IPS DF 4.7 (cell line): ENCODE data around the gene NFASC.

Experiments used
- DNase-seq: peaks from one replicate; pipeline ENCODE4 v3.0.0-alpha.2; 2013; ENCODE audit warnings: low spot score; ENCODE audit errors: extremely low read depth

Gene NFASC

DNA sequence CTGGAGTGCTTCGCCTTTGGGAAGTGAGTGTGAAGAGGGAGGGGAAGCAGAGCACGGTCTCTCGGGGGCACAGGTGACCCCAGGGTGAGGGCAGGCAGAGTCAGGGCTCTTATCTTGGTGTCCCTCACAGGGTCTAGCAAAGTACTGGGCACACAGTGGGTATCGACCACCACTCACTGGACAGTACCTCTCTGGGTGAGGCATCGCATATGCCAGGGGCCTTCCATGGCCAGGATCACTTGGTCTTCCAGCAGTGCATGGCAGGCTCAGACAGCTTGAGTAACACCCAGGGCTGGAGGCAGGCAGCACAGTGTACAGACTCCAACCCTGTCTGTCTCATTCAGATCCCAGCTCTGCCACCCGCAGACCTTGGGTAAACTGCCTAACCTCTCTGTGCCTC, 189.0 kb downstream of the NFASC start:
- no peak for DNase-seq

DNA sequence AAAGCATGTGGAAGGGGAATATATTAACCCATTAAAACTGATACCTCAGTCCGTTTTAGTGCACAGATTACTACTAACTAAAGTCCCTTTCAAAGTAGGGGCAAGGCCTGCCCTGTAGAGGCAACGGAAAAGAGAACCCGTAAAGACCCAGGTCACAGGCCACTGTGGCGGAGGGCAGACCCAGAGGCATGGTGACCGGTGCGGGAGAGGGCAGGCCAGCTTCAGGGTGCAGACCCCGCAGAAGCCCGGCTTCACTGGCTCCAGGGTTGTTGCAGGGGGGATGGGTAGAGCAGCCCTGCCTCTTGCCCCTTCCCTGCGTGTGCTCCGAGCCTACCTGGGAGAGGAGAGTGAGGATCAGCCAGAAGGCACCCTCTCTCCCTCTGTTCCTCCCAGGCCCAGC, 190.1 kb downstream of the NFASC start:
- DNase-seq, result no peak

DNA sequence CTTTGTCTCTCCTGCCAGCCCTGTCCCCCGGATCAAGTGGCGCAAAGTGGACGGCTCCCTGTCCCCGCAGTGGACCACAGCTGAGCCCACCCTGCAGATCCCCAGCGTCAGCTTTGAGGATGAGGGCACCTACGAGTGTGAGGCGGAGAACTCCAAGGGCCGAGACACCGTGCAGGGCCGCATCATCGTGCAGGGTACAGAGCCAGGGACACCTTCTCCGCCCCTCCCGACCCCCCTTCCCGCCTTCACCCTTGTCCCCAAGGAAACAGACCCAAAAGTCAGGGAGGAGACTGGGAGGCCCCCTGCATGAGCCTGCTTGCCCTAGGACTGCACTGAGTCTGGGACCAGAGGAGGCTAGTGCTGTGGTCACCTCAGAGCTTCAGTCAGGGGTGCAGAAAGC, 190.6 kb downstream of the NFASC start:
- DNase-seq, result no peak

DNA sequence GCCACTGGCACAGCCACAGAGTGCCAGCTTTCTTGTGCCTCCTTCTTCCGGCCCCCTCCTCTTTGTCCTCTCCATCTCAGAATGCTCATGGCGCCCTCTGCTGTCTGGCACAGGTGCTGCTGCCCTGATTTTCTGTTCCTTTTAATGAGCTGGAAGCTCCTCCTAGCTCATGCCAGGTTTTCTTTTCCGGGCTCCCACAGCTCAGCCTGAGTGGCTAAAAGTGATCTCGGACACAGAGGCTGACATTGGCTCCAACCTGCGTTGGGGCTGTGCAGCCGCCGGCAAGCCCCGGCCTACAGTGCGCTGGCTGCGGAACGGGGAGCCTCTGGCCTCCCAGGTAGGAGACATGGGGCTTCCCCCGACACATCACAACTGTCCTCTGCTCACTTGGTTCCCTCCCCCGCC, 191.0 kb downstream of the NFASC start:
- DNase-seq, result peak; percentile 82

DNA sequence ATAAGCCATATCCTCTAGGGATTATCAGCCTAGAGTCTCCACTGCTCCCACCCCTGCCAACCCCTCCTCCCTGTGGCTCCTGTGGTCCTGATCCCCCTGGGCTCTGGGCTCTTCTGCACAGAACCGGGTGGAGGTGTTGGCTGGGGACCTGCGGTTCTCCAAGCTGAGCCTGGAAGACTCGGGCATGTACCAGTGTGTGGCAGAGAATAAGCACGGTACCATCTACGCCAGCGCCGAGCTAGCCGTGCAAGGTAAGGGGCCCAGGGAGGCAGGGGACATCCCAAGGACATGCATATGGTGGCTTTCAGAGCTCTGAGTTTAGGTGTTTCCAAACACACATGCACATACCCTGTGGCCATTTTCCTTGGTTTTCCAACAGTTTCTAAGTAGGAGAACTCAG, 191.7 kb downstream of the NFASC start:
- DNase-seq, result no peak

DNA sequence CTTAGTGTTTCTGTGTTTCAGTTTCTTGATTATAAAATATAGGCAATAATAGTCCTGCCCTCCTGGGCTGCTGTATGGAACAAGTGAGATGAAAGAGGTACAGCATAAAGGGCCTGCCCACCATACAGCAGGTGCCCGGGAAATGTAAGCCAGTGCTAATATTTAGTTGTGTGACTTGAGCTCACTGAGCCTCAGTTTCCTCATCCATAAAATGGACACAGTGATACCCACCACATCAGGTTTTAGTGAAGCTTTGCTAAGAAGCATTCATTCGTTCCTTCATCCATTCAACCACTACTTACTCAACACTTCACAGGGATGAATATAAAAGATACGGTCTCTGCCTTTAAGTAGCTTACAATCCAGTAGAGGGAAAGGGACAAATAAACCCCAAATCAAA, 192.2 kb downstream of the NFASC start:
- DNase-seq, result no peak

DNA sequence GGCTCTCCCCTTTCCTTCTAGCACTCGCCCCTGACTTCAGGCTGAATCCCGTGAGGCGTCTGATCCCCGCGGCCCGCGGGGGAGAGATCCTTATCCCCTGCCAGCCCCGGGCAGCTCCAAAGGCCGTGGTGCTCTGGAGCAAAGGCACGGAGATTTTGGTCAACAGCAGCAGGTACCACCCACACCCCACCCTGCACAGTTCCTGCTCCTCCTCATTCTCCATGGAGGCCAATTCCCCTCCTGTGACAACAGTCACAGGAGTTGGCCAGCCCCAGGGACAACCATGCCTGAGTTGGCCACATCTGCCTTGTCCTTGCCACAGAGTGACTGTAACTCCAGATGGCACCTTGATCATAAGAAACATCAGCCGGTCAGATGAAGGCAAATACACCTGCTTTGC, 193.6 kb downstream of the NFASC start:
- DNase-seq, result no peak

DNA sequence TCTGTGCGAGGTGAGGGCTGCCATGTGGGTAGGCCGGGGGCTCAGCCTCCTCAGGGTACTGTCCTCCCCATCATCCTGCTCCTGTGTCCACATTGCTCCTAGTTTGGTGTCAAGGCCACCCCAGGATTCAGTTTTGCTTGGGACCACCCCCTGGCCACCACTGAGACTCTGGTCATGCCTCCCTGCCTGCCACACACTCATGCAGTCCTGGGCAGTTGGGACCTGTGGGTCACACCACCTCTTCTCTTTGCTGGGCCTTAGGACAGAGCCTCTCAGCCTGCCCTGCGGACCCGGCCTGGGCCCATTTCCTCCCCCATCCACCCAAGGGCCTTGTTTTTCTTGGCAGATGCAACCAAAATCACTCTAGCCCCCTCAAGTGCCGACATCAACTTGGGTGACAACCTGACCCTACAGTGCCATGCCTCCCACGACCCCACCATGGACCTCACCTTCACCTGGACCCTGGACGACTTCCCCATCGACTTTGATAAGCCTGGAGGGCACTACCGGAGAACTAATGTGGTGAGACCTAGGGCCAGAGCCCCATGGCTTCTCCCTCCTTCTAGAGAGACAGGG, 194.2 kb downstream of the NFASC start:
- no peak for DNase-seq

DNA sequence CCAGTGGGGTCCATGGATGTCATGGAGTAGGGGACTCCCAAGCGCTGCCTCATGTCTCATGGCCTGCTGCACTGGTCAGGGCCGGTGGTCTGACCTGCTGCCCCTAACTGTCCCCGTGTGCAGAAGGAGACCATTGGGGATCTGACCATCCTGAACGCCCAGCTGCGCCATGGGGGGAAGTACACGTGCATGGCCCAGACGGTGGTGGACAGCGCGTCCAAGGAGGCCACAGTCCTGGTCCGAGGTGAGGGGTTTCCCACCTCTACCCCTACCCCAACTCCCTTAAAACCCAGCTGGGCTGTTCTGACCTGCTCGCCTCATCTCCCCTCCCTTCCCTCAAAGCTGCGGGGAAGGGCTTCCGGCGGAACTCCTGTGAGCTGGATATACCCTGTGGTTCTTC, 195.0 kb downstream of the NFASC start:
- no peak for DNase-seq

DNA sequence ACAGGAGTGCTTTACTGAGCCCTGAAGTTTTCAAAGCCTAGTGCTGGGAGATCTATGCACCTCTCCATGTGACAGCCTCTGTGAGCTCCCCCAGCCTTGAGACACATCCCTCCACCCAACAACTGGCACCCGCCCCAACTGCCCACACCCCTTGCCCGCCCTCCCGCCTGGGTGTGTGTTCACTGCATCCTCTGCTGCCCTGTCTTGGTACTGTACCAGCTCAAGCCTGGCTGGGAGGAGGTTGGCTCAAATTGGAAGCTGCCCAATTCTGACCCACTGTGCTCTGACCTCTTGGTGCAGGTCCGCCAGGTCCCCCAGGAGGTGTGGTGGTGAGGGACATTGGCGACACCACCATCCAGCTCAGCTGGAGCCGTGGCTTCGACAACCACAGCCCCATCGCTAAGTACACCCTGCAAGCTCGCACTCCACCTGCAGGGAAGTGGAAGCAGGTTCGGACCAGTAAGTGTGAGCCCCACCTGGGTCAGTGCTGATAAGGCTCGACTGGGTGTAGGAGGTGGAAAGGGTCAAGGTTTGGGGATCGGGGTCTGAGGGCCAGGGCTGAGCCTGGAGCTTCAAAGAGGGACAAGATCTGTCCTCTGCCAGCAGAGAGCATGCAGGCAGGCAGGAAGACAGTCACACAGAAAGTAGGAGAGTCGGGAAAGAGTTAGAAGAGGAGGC, 195.6 kb downstream of the NFASC start:
- DNase-seq, result no peak

DNA sequence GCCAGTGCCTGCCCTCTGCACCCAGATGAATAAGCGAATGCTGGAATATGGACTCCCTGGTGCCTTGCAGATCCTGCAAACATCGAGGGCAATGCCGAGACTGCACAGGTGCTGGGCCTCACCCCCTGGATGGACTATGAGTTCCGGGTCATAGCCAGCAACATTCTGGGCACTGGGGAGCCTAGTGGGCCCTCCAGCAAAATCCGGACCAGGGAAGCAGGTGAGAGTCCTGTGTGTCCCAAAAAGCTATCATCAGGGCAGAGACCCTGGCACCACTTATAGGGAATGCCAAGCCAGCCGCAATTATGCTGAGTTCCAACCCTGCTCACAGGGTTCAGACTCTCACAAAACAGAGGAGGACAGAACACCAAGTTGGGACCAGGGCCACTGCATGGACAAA, 196.4 kb downstream of the NFASC start:
- no peak for DNase-seq

DNA sequence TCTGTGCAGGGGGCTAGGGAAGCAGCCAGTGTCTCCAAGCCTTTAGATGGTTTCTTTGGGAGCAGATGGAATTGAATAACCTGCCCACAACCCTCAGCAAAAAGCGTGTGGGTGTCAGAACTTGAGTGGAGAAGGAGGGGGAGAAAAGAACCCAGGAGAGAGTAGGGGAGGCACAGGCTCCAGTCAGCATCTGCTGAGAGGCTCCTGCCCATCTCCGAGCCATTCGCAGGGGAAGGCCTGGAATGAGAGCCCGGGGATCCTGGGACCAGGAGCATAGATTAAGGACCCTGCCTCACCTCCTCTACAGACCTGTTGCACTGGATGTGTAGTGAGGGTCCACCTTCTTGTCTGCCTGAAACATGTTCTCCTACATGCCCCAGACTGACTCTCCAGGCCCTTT, 197.3 kb downstream of the NFASC start:
- DNase-seq, result no peak

DNA sequence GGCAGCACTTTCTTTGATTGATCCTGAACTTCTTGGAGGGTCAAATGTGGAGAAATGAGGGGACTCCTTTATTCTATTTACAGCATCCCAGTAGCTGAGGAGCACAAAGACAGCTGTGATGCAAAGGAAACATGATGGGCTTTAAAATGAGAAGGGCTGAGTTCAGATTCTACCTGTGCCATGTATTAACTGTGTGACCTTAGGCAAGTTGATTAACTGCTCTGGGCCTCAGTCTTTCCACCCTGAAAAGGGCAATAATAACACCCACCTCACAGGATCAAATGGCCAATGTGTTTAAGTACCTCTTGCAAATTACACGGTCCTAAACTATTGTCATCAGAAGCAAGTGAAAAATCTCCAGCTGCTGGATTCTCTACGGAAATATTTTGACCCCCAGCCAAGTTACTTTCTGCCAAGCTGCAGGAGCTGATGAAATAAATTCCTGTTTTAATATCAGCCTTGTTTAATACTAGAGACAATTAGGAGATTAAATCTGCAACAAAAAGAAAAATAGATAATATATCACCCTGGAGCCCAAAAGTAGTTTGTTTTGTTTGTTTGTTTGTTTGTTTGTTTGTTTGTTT, 197.9 kb downstream of the NFASC start:
- DNase-seq, result no peak

DNA sequence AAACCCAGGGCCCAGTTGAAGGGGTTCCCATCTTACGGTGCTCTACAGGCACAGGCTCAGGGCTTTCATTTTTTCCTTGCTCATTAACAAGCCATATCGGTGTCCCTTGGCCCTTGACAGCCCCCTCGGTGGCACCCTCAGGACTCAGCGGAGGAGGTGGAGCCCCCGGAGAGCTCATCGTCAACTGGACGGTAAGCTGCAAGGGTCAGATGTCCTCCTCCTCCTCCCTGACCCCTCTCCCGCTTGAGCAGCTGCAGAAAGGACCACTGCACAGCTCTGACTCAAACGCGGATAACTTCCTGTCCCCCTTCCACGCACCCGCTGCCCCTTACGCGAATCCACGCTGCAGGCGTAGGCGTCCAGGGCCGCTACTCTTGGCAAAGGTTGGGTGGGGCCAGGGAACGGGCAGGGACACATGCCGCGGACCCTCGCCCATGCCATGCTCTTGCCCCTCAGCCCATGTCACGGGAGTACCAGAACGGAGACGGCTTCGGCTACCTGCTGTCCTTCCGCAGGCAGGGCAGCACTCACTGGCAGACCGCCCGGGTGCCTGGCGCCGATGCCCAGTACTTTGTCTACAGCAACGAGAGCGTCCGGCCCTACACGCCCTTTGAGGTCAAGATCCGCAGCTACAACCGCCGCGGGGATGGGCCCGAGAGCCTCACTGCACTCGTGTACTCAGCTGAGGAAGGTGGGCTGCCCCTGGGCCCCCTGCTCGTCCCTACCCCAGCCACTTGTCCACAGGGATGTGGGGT, 198.9 kb downstream of the NFASC start:
- DNase-seq, result no peak

DNA sequence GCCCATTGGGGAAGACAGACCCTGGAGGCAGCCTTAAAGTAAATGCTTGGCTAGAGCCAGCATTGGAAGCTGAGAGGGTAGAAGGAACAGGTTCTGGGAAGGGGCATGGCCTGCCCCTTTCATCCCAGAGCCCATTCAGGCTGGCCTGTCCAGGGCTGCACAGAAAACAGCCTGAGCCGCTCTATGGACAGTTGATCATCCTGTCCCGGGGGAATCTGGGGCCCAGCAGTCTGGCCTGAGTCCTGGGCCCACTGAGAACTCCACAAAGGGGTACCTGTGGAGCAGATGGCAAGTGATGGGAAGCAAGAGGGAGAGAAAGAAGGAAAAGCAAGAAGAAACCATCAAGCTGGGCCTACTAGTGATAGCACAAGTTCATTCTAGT, 200.4 kb downstream of the NFASC start:
- no peak for DNase-seq

DNA sequence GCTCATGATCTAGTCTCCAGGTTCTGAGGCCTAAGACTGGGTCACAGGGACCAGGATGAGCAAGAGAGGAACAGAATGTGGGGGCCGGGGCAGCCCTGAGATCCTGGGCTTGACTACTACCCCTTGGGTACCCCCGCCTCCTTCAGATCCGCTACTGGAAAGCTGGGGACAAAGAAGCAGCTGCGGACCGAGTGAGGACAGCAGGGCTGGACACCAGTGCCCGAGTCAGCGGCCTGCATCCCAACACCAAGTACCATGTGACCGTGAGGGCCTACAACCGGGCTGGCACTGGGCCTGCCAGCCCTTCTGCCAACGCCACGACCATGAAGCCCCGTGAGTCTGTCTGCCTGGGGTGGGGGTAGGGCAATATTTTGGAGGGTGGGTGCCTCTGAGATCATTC, 201.1 kb downstream of the NFASC start:
- no peak for DNase-seq

DNA sequence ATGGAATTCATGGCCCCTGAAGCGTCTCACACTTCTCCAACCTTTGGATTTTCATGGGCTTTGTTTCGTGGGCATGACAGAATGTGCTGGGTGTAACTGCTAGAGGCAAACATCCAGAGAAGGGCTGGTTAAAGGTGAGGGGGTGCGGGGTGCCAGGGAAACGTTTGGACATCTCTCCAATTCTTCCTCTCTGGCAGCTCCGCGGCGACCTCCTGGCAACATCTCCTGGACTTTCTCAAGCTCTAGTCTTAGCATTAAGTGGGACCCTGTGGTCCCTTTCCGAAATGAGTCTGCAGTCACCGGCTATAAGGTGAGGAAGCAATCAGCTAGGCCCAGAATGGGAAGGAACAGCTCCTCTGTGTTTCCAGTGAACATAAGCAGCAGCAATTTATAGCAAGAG, 201.6 kb downstream of the NFASC start:
- DNase-seq, result no peak
